Hepatocyte (in vitro differentiated cells): Measurements from ENCODE around the gene TPPP2. TPM values are rescaled to one million over a fixed set of nuclear protein-coding genes. Genes with fewer than 3 reads are reported as not detected.

ENCODE experiments used
- DNase-seq: peaks from one replicate; pipeline ENCODE4 v3.0.0-alpha.2; 2016; ENCODE audit warnings: low spot score
- H2AFZ ChIP-seq: fragments of 200-600 bp; sonication (generic); 2 replicates; pipeline ENCODE4 v1.6.0; 2016; ENCODE audit warnings: antibody characterized with exemption, mild to moderate bottlenecking
- H3K27ac ChIP-seq: fragments of 200-600 bp; sonication (generic); 2 replicates; pipeline ENCODE4 v1.5.1; 2016; ENCODE audit warnings: mild to moderate bottlenecking
- H3K27me3 ChIP-seq: fragments of 200-600 bp; sonication (generic); 2 replicates; pipeline ENCODE4 v1.6.1; 2016
- H3K36me3 ChIP-seq: fragments of 200-600 bp; sonication (generic); replicated peaks from 2 replicates; pipeline ENCODE4 v1.5.1; 2016; ENCODE audit warnings: low read depth; ENCODE audit not compliant: insufficient read depth
- H3K4me1 ChIP-seq: fragments of 200-600 bp; sonication (generic); 2 replicates; pipeline ENCODE4 v1.5.1; 2016; ENCODE audit warnings: mild to moderate bottlenecking, moderate library complexity; ENCODE audit not compliant: insufficient read depth
- H3K4me2 ChIP-seq: fragments of 200-600 bp; sonication (generic); 2 replicates; pipeline ENCODE4 v1.6.0; 2016
- H3K4me3 ChIP-seq: fragments of 200-600 bp; sonication (generic); 2 replicates; pipeline ENCODE4 v1.5.1; 2016; ENCODE audit warnings: mild to moderate bottlenecking
- H3K79me2 ChIP-seq: fragments of 200-600 bp; sonication (generic); 2 replicates; pipeline ENCODE4 v1.6.0; 2017; ENCODE audit warnings: mild to moderate bottlenecking
- H3K9me2 ChIP-seq: fragments of 200-600 bp; sonication (generic); replicated peaks from 2 replicates; pipeline ENCODE4 v1.6.0; 2017; ENCODE audit warnings: mild to moderate bottlenecking; ENCODE audit not compliant: insufficient read depth
- H3K9me3 ChIP-seq: fragments of 200-600 bp; sonication (generic); 2 replicates; pipeline ENCODE4 v1.5.1; 2016; ENCODE audit warnings: low read depth, mild to moderate bottlenecking
- H4K20me1 ChIP-seq: fragments of 200-600 bp; sonication (generic); 2 replicates; pipeline ENCODE4 v1.6.0; 2016; ENCODE audit warnings: mild to moderate bottlenecking; ENCODE audit not compliant: insufficient read depth, poor library complexity, severe bottlenecking
- CTCF ChIP-seq: fragments of 200-600 bp; sonication (generic); IDR thresholded peaks from 2 replicates; pipeline ENCODE4 v1.5.1; 2016; ENCODE audit warnings: antibody characterized with exemption, mild to moderate bottlenecking; ENCODE audit not compliant: poor library complexity
- EZH2 ChIP-seq: fragments of 200-600 bp; sonication (generic); IDR thresholded peaks from 2 replicates; pipeline ENCODE4 v1.6.1; 2016; ENCODE audit warnings: antibody characterized with exemption, mild to moderate bottlenecking, borderline replicate concordance
- EZH2phosphoT487 ChIP-seq: fragments of 200-600 bp; sonication (generic); IDR thresholded peaks from one replicate; pipeline ENCODE4 v1.6.1; 2018; ENCODE audit warnings: antibody characterized with exemption, mild to moderate bottlenecking, low read depth, moderate library complexity; ENCODE audit not compliant: unreplicated experiment, severe bottlenecking
- WGBS: methylation state at CpG from one replicate; pipeline ENCODE4 v1.1.6; 2016; ENCODE audit warnings: low lambda C conversion rate; ENCODE audit errors: missing lambda C conversion rate; 5-methylcytosine and 5-hydroxymethylcytosine counted together
- polyA plus RNA-seq: library from polyadenylated mRNA; unstranded; fragments of >200 nt; fragmentation: Nextera tagmentation; extraction: Ambion mirVana; gene quantifications from 2 replicates; pipeline ENCODE4 v1.2.1, GENCODE V29; 2016
- total RNA-seq: library from RNA; depleted of rRNA; stranded (reverse); fragments of >200 nt; gene quantifications from 2 replicates; pipeline ENCODE4 v1.2.3, GENCODE V29; 2014

Gene TPPP2
- total and polyA plus RNA-seq, 2 experiments from 2014 or later = not detected

DNA sequence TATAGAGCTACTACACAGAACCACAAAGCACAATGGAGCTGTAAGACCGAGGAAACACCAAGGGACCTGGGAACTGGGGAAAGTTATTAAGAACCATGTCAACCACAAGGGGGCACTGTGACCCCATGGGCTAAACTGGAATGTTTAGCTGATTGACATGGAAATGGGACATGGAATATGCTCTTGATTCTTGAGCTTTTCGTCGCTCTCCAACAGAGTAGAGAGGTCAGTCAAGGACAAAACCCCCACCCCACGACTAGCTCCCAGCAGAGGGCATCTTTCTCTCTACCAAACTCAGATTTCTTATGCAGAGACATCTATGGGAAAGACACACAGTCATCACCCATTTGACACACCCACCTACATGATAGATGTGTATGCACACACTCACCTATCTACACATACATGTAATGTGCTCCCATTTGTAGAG, 15.2 kb upstream of the TPPP2 start:
- no peaks in the 10 kb centered on the region for H3K36me3 ChIP-seq
- H3K27ac ChIP-seq = no peak overlapping the region
- H4K20me1 ChIP-seq = no peaks in the 10 kb centered on the region
- DNase-seq = peak; percentile 94
- no peak overlapping the region for H3K4me2 ChIP-seq
- under 1% methylated on average over 4 of the region's 4 CpGs for WGBS
- H3K9me3 ChIP-seq = no peaks in the 10 kb centered on the region
- no peak overlapping the region for H3K4me3 ChIP-seq
- no peaks in the 10 kb centered on the region for H3K79me2 ChIP-seq
- TF ChIP-seq CTCF = peak; percentile 84
- no peak for TF ChIP-seq EZH2phosphoT487
- H2AFZ ChIP-seq = no peak overlapping the region
- no peaks in the 10 kb centered on the region for H3K9me2 ChIP-seq
- H3K27me3 ChIP-seq = no peaks in the 10 kb centered on the region
- H3K4me1 ChIP-seq = peaks cover 7% of the 10 kb centered on the region

DNA sequence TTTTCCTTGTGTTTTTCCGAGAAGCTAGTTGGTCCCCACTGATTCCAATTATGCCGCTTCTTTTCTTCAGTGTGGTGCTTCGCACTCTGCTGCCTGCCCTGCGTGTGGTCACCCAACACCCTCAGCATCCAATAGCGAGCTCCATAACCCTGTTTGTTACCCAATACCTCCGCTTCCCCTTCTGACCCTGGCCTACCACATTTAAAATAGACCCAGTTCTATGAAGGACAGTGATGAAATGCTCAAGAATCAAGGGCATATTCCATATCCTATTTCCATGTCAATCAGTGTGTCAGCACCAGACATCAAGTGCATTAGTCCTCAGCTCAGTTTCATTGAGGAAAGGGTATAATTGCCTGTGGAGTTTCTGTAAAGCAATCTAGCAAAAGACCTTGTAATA, 14.7 kb upstream of the TPPP2 start:
- Histone ChIP-seq H3K9me3 (no peaks in the 10 kb centered on the region), H3K79me2 (no peaks in the 10 kb centered on the region), H3K4me1 (peaks cover 1% of the 10 kb centered on the region), H3K27me3 (no peaks in the 10 kb centered on the region), H3K4me2 (no peak overlapping the region), H3K36me3 (no peaks in the 10 kb centered on the region), H3K27ac (no peak overlapping the region), H4K20me1 (no peaks in the 10 kb centered on the region), H3K9me2 (no peaks in the 10 kb centered on the region), H3K4me3 (no peak overlapping the region), H2AFZ (no peak overlapping the region)
- TF ChIP-seq CTCF (no peak), EZH2 (no peak), EZH2phosphoT487 (no peak)
- no peak for DNase-seq
- WGBS = 88% methylated on average over 6 of the region's 6 CpGs

GRCh38 chr14:21016413-21017190, 13.4 kb upstream of the TPPP2 start:
- WGBS = 93% methylated on average over 9 of the region's 9 CpGs
- Histone ChIP-seq H3K4me2 (no peak overlapping the region), H3K79me2 (no peaks in the 10 kb centered on the region), H3K9me3 (no peaks in the 10 kb centered on the region), H3K36me3 (no peaks in the 10 kb centered on the region), H3K4me1 (no peaks in the 10 kb centered on the region), H2AFZ (no peak overlapping the region), H3K27ac (no peak overlapping the region), H3K9me2 (no peaks in the 10 kb centered on the region), H4K20me1 (no peaks in the 10 kb centered on the region), H3K4me3 (no peak overlapping the region), H3K27me3 (no peaks in the 10 kb centered on the region)
- no peak for TF ChIP-seq EZH2
- no peak for TF ChIP-seq EZH2phosphoT487
- no peak for TF ChIP-seq CTCF
- no peak for DNase-seq
